GDM1 (cell line): ENCODE results near the gene DOCK6.
"Not testable (repeated sequence)": the region's sequence is repeated elsewhere in the genome, so short reads cannot be mapped to it uniquely, and the experiment has no call there.

Experiments used
- DNase-seq: peaks from one replicate; lab custom pipeline; 2025; lab: John Stamatoyannopoulos, UW

DOCK6 gene

GRCh38 chr19:11172576-11172975 is 89.7 kb downstream of the DOCK6 start:
- no peak for DNase-seq

DNA sequence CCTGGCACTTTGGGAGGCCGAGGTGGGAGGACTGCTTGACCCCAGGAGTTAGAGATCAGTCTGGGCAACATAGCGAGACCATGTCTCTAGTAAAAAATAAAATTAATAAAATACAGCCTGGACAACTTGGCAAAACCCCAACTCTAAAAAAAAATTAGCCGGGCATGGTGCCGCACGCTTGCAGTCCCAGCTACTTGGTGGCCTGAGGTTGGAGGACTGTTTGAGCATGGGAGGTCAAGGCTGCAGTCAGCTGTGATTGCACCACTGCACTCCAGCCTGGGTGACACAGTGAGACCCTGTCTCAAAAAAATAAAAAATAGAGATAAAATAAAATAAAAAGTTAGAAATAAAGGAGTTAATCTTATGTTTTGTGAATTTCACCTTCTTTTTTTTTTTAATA is 91.2 kb downstream of the DOCK6 start:
- no peak for DNase-seq

- DNase-seq: no peak
Observed at GRCh38 chr19:11169896-11170678, 92.2 kb downstream of the DOCK6 start.

GRCh38 chr19:11168568-11168967 is 93.8 kb downstream of the DOCK6 start:
- DNase-seq: no peak

DNA sequence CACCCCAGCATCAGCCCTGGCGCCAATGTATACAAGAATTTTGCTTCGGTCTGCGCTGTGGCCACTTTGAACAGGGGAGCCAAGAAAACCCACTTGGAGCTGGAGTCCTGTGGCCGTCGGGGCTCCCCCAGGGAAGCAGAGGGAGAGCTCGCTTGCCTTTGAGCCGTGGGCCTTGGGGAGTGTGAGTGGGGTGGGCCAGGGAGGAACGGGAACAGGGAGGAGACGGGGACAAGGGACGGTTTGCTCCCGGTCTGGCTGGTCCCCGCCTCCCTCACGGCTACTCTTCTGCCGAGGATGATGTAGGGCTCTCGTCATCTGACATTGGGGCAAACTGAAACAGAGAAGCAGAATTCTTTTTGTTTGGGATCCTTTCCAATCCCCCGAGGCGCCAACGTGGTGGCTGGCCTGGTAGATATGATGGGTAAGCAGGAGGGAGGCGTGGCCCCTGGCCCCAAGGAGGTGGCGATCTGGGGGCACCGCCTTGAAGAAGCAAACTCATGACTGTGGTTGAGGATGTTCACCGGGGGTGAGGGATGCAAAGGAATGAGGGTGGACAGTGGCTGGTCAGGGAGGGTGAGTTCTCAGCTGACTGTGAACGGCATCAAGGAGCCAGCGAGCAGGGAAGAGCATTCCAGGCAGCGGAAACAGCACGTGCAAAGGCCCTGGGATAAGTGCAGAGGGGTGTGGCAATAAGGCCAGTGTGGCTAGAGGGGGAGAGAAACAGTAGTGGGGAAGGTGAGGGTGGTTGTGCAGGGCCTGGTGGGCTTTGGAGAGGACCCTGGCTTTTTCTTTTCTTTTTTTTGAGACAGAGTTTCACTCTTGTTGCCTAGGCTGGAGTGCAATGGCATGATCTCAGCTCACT is 95.8 kb downstream of the DOCK6 start:
- no peak for DNase-seq

GRCh38 chr19:11165486-11166030 is 96.8 kb downstream of the DOCK6 start:
- DNase-seq: no peak

- no peak for DNase-seq
Observed at GRCh38 chr19:11164879-11165406, 97.4 kb downstream of the DOCK6 start.

DNA sequence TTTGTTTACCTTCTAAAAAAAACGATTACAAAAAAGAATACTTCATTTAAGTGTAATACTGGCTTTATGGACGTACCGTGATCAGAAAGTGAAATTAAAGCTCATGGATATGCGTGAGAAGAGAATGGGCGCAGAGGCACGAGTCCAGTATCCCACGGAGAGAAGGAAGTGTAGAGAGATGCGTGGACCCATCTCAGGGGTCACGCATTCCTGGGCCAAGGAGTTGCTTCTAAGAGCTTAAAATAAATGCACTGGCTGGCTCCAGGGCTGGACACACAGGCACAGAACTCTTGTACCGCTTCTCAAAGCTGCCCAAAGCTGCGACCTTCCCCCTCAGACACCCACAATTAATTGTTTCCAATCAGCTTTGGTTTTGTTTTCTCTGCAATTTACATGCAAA is 98.0 kb downstream of the DOCK6 start:
- DNase-seq: no peak

GRCh38 chr19:11160440-11160768 is 101.9 kb downstream of the DOCK6 start:
- DNase-seq: not testable (repeated sequence)

DNA sequence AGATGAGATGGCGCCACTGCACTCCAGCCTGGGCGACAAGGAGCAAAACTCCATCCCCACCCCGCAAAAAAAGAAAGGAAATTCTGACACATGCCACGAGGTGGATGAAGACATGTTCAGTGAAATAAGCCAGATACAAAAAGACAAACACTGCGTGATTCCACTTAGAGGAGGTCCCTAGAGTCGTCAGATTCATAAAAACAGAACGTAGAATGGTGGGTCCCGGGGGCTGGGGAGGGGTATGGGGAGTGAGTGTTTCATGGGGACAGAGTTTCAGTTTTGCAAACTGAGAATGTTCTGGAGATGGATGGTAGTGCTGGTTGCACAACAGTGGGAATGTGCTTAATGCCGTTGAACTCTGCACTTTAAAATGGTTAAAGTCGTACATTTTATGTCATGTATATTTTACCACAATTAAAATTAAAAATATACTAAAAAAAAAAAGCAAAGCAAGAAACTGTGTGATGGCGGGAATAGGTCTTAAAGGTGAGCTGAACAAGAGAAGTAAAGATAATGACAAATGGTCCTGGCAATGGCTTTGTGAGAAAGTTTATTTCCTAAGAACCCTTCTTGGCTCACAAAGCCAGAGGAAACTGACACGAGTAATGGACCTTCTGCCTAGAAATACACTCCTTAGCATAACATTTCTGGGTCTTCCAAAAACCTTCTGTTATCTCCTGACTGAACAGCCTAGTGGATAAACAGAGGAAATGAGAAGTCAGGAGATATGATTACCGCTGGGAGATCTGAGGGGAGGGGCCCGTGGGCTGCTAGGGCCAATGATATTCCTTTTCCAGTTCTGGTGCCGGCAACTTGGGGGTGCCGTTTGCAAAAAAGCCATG is 102.5 kb downstream of the DOCK6 start:
- no peak for DNase-seq

GRCh38 chr19:11155373-11156120 is 106.8 kb downstream of the DOCK6 start, which contains the start of gene SPC24:
Gene SPC24 (minus strand): TSS chr19:11155782. CDS start chr19:11155776, 6 bp downstream.
- DNase-seq: peak; percentile 97

GRCh38 chr19:11154683-11155047 is 107.7 kb downstream of the DOCK6 start:
- DNase-seq: no peak

DNA sequence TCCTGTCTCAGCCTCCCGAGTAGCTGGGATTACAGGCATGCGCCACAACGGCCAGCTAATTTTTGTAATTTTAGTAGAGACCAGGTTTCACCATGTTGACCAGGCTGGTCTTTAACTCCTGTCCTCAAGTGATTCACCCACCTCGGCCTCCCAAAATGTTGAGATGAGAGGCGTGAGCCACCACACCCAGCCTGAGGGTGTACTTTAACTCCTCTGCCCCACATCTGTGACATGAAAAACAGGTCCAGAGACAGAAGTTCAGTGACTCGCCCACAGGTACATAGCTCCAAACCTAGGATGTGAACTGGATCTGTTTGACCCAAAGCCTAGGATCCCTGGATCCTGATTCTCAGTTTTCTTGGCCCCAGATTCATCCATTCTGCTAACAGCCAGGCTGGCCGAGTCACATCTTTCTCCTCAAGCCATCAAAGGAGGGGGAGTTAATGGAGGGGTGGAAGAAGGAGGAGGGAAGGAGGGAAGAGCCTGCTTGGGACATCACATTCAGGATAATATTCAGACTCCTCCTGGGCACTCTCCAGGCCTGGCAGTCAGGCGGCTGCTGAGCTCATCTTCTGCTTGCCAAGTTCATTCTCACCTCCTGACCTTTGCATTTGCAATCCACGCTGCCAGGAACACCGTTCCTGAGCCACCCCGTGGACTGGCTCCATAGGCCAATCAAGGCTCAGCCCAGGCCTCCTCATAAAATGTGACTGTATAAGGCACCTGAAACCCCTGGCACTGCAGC is 109.8 kb downstream of the DOCK6 start:
- DNase-seq: no peak

DNA sequence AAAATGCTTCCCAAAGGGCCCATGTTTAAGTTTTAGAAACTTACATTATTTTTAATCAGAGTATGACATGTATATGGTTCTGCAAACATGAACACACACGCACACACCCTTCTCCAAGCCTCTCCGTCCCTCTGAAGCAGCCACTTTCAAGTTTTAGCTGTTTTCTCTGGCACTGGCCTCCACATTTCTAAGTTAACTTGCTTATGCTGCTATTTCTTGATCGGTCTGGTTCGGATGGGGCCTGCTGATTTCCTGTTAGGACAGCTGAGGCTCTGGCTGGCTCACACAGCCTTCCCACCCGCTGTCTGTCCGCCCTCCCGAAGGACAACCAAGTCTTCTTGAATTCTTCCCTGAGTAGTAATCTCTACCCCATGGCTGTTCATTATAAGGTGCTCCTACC is 111.1 kb downstream of the DOCK6 start:
- DNase-seq: no peak
